IMR-90 (cell line): ENCODE results near the gene MBTPS1. TPM values are rescaled to one million over a fixed set of nuclear protein-coding genes. Genes with fewer than 3 reads are reported as not detected.

Experiments used
- ATAC-seq: fragments of 200-7000 bp; cut with Tn5 transposase; 2 replicates; pipeline ENCODE4 v1.9.1; 2020; ENCODE audit warnings: low read depth, mild to moderate bottlenecking, moderate library complexity
- BruUV-seq: library from RNA; stranded (reverse); fragments of 400-500 nt; replicated peaks from 2 replicates; lab custom pipeline; 2021; lab: Mats Ljungman, UMichigan
- CTCF ChIA-PET: fragments of 300-600 bp; formaldehyde crosslinking; extraction: SDS; loops from one replicate; lab custom pipeline; 2021; ENCODE audit warnings: antibody characterized with exemption; lab: Yijun Ruan, JAX
- POLR2A ChIA-PET: fragments of 300-600 bp; sonication (Branson Sonifier 250); formaldehyde crosslinking; loops from one replicate; lab custom pipeline; 2022; ENCODE audit warnings: antibody characterized with exemption; ENCODE audit not compliant: unreplicated experiment; lab: Charles Lee
- DNase-seq: peaks from one replicate; pipeline ENCODE4 v3.0.0; 2013
- H2AFZ ChIP-seq: replicated peaks from 2 replicates; pipeline ENCODE3; 2013; ENCODE audit warnings: low read length, mild to moderate bottlenecking; ENCODE audit not compliant: poor library complexity
- H2AK5ac ChIP-seq: 2 replicates; pipeline ENCODE4 v1.6.1; 2013; ENCODE audit warnings: low read depth, low read length, inconsistent platforms
- H2AK9ac ChIP-seq: replicated peaks from 2 replicates; pipeline ENCODE3; 2013; ENCODE audit warnings: mild to moderate bottlenecking, low read depth, low read length, moderate library complexity; ENCODE audit not compliant: poor library complexity
- H2BK120ac ChIP-seq: 2 replicates; pipeline ENCODE4 v1.6.1; 2013; ENCODE audit warnings: low read depth, low read length, inconsistent platforms
- H2BK15ac ChIP-seq: 3 replicates; pipeline ENCODE4 v1.6.1; 2013; ENCODE audit warnings: low read depth, low read length, inconsistent platforms
- H2BK20ac ChIP-seq: 2 replicates; pipeline ENCODE4 v1.6.1; 2013; ENCODE audit warnings: low read depth, mild to moderate bottlenecking, inconsistent platforms, low read length, moderate library complexity
- H2BK5ac ChIP-seq: 2 replicates; pipeline ENCODE4 v1.6.1; 2013; ENCODE audit warnings: mild to moderate bottlenecking, low read depth, low read length, inconsistent platforms; ENCODE audit not compliant: poor library complexity, severe bottlenecking
- H3K14ac ChIP-seq: replicated peaks from 2 replicates; pipeline ENCODE4 v1.6.1; 2013; ENCODE audit warnings: low read depth, low read length, inconsistent platforms
- H3K18ac ChIP-seq: 2 replicates; pipeline ENCODE4 v1.6.1; 2013; ENCODE audit warnings: low read depth, low read length, control low read depth
- H3K23ac ChIP-seq: 2 replicates; pipeline ENCODE4 v1.6.1; 2013; ENCODE audit warnings: low read depth, low read length, inconsistent platforms
- H3K27ac ChIP-seq: 2 replicates; pipeline ENCODE4 v1.5.1; 2013; ENCODE audit warnings: mild to moderate bottlenecking, control low read depth, low read length; ENCODE audit not compliant: insufficient read depth
- H3K27me3 ChIP-seq: 2 replicates; pipeline ENCODE4 v1.6.1; 2013; ENCODE audit warnings: low read length; ENCODE audit not compliant: control insufficient read depth, insufficient read depth
- H3K36me3 ChIP-seq: 2 replicates; pipeline ENCODE4 v1.6.1; 2013; ENCODE audit warnings: low read length, mixed read lengths; ENCODE audit not compliant: control insufficient read depth, insufficient read depth
- H3K4ac ChIP-seq: 2 replicates; pipeline ENCODE4 v1.6.1; 2013; ENCODE audit warnings: low read depth, low read length, inconsistent platforms
- H3K4me1 ChIP-seq: 2 replicates; pipeline ENCODE4 v1.6.1; 2013; ENCODE audit warnings: low read length, mixed read lengths; ENCODE audit not compliant: control insufficient read depth, insufficient read depth
- H3K4me2 ChIP-seq: 2 replicates; pipeline ENCODE4 v1.6.1; 2013; ENCODE audit warnings: low read depth, mild to moderate bottlenecking, control low read depth, low read length, moderate library complexity
- H3K4me3 ChIP-seq: 2 replicates; pipeline ENCODE4 v1.5.1; 2013; ENCODE audit warnings: low read depth, mild to moderate bottlenecking, control low read depth, low read length, moderate library complexity; ENCODE audit not compliant: insufficient read depth
- H3K56ac ChIP-seq: 2 replicates; pipeline ENCODE4 v1.6.1; 2013; ENCODE audit warnings: low read length, inconsistent platforms; ENCODE audit not compliant: insufficient read depth; ENCODE audit errors: extremely low read depth
- H3K79me1 ChIP-seq, 2 experiments: 2 replicates each; pipeline ENCODE4 v1.6.1; 2013; ENCODE audit warnings: low read length in 2 of 2, inconsistent platforms in 1 of 2, low read depth in 1 of 2
- H3K9ac ChIP-seq: 2 replicates; pipeline ENCODE4 v1.6.1; 2013; ENCODE audit warnings: low read depth, low read length, control low read depth
- H3K9me1 ChIP-seq: 2 replicates; pipeline ENCODE4 v1.6.1; 2013; ENCODE audit warnings: low read length, inconsistent platforms; ENCODE audit not compliant: insufficient read depth
- H3K9me3 ChIP-seq: 2 replicates; pipeline ENCODE4 v1.6.1; 2013; ENCODE audit warnings: low read length; ENCODE audit not compliant: control insufficient read depth, insufficient read depth
- H4K20me1 ChIP-seq: 2 replicates; pipeline ENCODE4 v1.6.1; 2013; ENCODE audit warnings: low read length, inconsistent platforms; ENCODE audit not compliant: insufficient read depth
- H4K5ac ChIP-seq: 2 replicates; pipeline ENCODE4 v1.6.1; 2013; ENCODE audit warnings: mild to moderate bottlenecking, low read depth, low read length, control low read depth
- H4K8ac ChIP-seq, 2 experiments: 2 replicates each; pipeline ENCODE4 v1.6.1; 2013; ENCODE audit warnings: low read depth in 2 of 2, low read length in 2 of 2, control low read depth in 1 of 2, inconsistent platforms in 1 of 2
- H4K91ac ChIP-seq: 2 replicates; pipeline ENCODE4 v1.6.1; 2013; ENCODE audit warnings: low read depth, low read length, inconsistent platforms; ENCODE audit not compliant: insufficient read depth
- BHLHE40 ChIP-seq: fragments of 150-350 bp; IDR thresholded peaks from 2 replicates; pipeline ENCODE4 v1.6.1; 2016; ENCODE audit warnings: mild to moderate bottlenecking, low read depth, low read length
- CEBPB ChIP-seq: IDR thresholded peaks from 2 replicates; pipeline ENCODE4 v1.6.1; 2012; ENCODE audit warnings: low read depth, low read length, improper control_type of control experiment
- MAFK ChIP-seq: IDR thresholded peaks from 2 replicates; pipeline ENCODE4 v1.6.1; 2012; ENCODE audit warnings: low read depth, low read length, improper control_type of control experiment
- NFE2L2 ChIP-seq: fragments of 150-350 bp; IDR thresholded peaks from 2 replicates; pipeline ENCODE4 v1.6.1; 2016; ENCODE audit warnings: low read depth, mild to moderate bottlenecking, low read length
- RAD21 ChIP-seq: IDR thresholded peaks from 2 replicates; pipeline ENCODE4 v1.6.1; 2012; ENCODE audit warnings: low read length, improper control_type of control experiment
- RFX5 ChIP-seq: IDR thresholded peaks from 2 replicates; pipeline ENCODE4 v1.8.0; 2012; ENCODE audit warnings: low read depth, mild to moderate bottlenecking, low read length, moderate library complexity
- WGBS, 2 experiments: methylation state at CpG; one replicate each; pipeline versions ENCODE4 v1.1.5 to v1.1.7; 2013; ENCODE audit warnings: missing lambda C conversion rate in 2 of 2; ENCODE audit not compliant: insufficient read length in 1 of 2; ENCODE audit errors: extremely low coverage in 2 of 2; 5-methylcytosine and 5-hydroxymethylcytosine counted together
- dilution Hi-C: fragments of 300-500 bp; cut with HindIII; formaldehyde crosslinking; loops from one replicate; pipeline ENCODE4 v1.14.3; 2018; ENCODE audit warnings: low sequenced_read_pairs; ENCODE audit not compliant: unreplicated experiment
- in situ Hi-C: fragments of 300-500 bp; cut with MboI; formaldehyde crosslinking; loops from 3 replicates; pipeline ENCODE4 v1.14.3; 2019; ENCODE audit warnings: low sequenced_read_pairs, inconsistent platforms, mixed read lengths
- intact Hi-C: fragments of 100-400 bp; cut with micrococcal nuclease; formaldehyde crosslinking; loops from 2 replicates; pipeline ENCODE4 v1.10.0; 2022
- polyA plus RNA-seq, 3 experiments: library from polyadenylated mRNA; depleted of rRNA; stranded (reverse); fragments of >200 nt; gene quantifications; 2 replicates each; pipeline ENCODE4 v1.2.3, GENCODE V29; 2012; ENCODE audit warnings: low replicate concordance in 1 of 3
- total RNA-seq: library from RNA; depleted of rRNA; stranded (reverse); fragments of >200 nt; gene quantifications from 2 replicates; pipeline ENCODE4 v1.2.3, GENCODE V29; 2012

MBTPS1 gene
- total and polyA plus RNA-seq, 2 of the 4 experiments (the other 2 are of a cell fraction), result 59.0 to 70.4 TPM

DNA sequence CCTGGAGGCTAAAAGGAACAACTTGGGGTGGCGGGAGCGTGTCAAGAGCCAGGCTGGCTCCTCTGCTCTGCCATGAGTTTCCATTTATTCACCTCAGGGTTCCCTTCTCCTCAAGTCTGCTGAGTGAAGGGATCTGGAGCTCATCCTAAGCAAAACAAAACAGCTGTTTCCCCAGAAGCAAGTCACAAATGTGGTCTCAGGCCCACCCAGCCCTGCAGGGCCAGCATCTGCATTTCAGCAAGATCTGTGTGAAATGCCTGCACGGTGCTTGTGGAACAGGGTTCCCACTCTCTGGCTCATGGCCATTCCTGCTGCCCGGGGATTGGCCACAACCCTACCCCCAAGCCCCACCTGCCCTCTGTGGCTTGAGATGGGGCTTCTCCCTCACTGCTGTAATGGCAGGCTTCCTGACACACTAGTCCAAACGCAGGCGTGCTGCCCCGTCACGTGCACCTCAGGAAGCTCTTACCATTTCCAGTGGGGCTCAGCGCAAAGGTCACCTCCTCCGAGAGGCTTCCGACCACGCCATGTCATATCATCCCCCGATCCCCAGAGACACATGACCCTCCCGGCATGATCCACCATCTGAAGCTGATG is 76.4 kb downstream of the MBTPS1 start:
- POLR2A ChIA-PET, result interaction anchor here (0.5 kb wide), 1 partner anchor 12 kb away, joined by 7 read pairs; no protein-coding TSS in a partner anchor

More for the DNA sequence above, 76.4 kb downstream of the MBTPS1 start:
- H4K91ac ChIP-seq, result no peak overlapping the region
- peaks cover 60% of the 10 kb centered on the region for H3K27me3 ChIP-seq
- H3K79me1 ChIP-seq, result no peaks in the 10 kb centered on the region
- no peaks in the 10 kb centered on the region for H4K20me1 ChIP-seq
- no peaks in the 10 kb centered on the region for H3K36me3 ChIP-seq
- no peaks in the 10 kb centered on the region for H3K9me1 ChIP-seq
- no peak overlapping the region for H3K4me3 ChIP-seq
- H4K5ac ChIP-seq, result no peak overlapping the region
- no peak overlapping the region for H3K23ac ChIP-seq
- no peak overlapping the region for H3K14ac ChIP-seq
- DNase-seq, result no peak
- intact Hi-C loops (loop anchor here (5.0 kb wide), 1 partner anchor 73 kb away; the partner anchor contains the start of gene NECAB2), in situ Hi-C loops (no loop called here), dilution Hi-C loops (no loop called here)
- H2BK120ac ChIP-seq, result no peak overlapping the region
- H3K4me1 ChIP-seq, result no peaks in the 10 kb centered on the region
- H2AFZ ChIP-seq, result no peak overlapping the region
- no peak overlapping the region for H3K27ac ChIP-seq
- H4K8ac ChIP-seq, result no peak overlapping the region
- no peak overlapping the region for H2BK20ac ChIP-seq
- CTCF ChIA-PET, result no interaction called here
- no peak overlapping the region for H3K4ac ChIP-seq
- H3K9ac ChIP-seq, result no peak overlapping the region
- BruUV-seq, result no TSS peak
- H2AK9ac ChIP-seq, result no peak overlapping the region
- TF ChIP-seq NFE2L2, result no peak
- TF ChIP-seq BHLHE40, result no peak
- no peak for TF ChIP-seq RAD21
- TF ChIP-seq RFX5, result no peak
- no peak for TF ChIP-seq CEBPB
- no peak for TF ChIP-seq MAFK
- no peak overlapping the region for H2AK5ac ChIP-seq
- no peak overlapping the region for H3K4me2 ChIP-seq
- no peak overlapping the region for H3K18ac ChIP-seq
- H3K9me3 ChIP-seq, result peaks cover 10% of the 10 kb centered on the region
- no peak overlapping the region for H2BK15ac ChIP-seq
- H3K56ac ChIP-seq, result no peak overlapping the region
- ATAC-seq, result no peak
- 73% methylated on average over 7 of the region's 14 CpGs; no CpG with 5 or more reads in 1 of the 2 experiments for WGBS, 2 experiments
- no peak overlapping the region for H2BK5ac ChIP-seq
